H1 (cell line): Measurements from ENCODE around the gene ARHGEF16. TPM values are rescaled to one million over a fixed set of nuclear protein-coding genes. Genes with fewer than 3 reads are reported as not detected.

Experiments used
- ASH2L ChIP-seq: fragments of 200-600, 300-600 bp; sonication (generic); IDR thresholded peaks from one replicate; pipeline ENCODE4 v1.7.1; 2017; ENCODE audit warnings: low read length
- CBX8 ChIP-seq: fragments of 300-800, 300-1000 bp; sonication (generic); IDR thresholded peaks from 2 replicates; pipeline ENCODE4 v1.7.1; 2016; ENCODE audit warnings: low read depth, low read length, borderline replicate concordance
- CEBPB ChIP-seq: IDR thresholded peaks from 2 replicates; pipeline ENCODE4 v1.6.1; 2012; ENCODE audit warnings: low read depth, low read length
- CHD7 ChIP-seq: fragments of 300-600 bp; sonication (generic); IDR thresholded peaks from 2 replicates; pipeline ENCODE4 v1.7.1; 2012; ENCODE audit warnings: low read length, moderate library complexity, mild to moderate bottlenecking, inconsistent platforms; ENCODE audit not compliant: insufficient replicate concordance
- EP300 ChIP-seq, 2 experiments: IDR thresholded peaks; 1 replicate in 1 of 2; 2 replicates in 1 of 2; pipeline ENCODE4 v1.6.1; 2011 to 2012; ENCODE audit warnings: low read depth in 2 of 2, low read length in 2 of 2, mild to moderate bottlenecking in 2 of 2, borderline replicate concordance in 1 of 2, inconsistent platforms in 1 of 2, moderate library complexity in 1 of 2
- KDM1A ChIP-seq: fragments of 200-600, 300-600 bp; sonication (generic); IDR thresholded peaks from 2 replicates; pipeline ENCODE4 v1.7.1; 2016; ENCODE audit warnings: mild to moderate bottlenecking, low read length, borderline replicate concordance
- NRF1 ChIP-seq: IDR thresholded peaks from 2 replicates; pipeline ENCODE4 v1.6.1; 2011; ENCODE audit warnings: mild to moderate bottlenecking, low read depth, low read length, improper control_type of control experiment
- POU5F1 ChIP-seq: IDR thresholded peaks from 2 replicates; pipeline ENCODE4 v1.6.1; 2011; ENCODE audit warnings: low read depth, mild to moderate bottlenecking, low read length, moderate library complexity
- ZNF274 ChIP-seq: IDR thresholded peaks from 2 replicates; pipeline ENCODE4 v1.7.0; 2012; ENCODE audit warnings: low read length, borderline replicate concordance; ENCODE audit errors: extremely low read depth
- polyA plus RNA-seq, 7 experiments: library from polyadenylated mRNA; depleted of rRNA in 3 of 7; stranded (reverse) in 5 of 7; unstranded in 2 of 7; fragments of >200 nt in 5 of 7; fragments of 200-250 nt in 2 of 7; gene quantifications; 1 replicate in 5 of 7; 2 replicates in 1 of 7; 4 replicates in 1 of 7; pipeline versions ENCODE4 v1.2.1 to v1.2.3, GENCODE V29; 2011 to 2013; ENCODE audit warnings: missing spikeins in 2 of 7, mixed read lengths in 2 of 7
- total RNA-seq: library from RNA; stranded (reverse); fragmentation: NEBNext Ultra II Directional; extraction: Animal tissue kit (Norgen Biotek cat#: 25700); gene quantifications from 2 replicates; pipeline ENCODE4 v1.2.1, GENCODE V29; 2021

The ARHGEF16 gene
- total and polyA plus RNA-seq, 2 of the 8 experiments (the other 6 are each of a cell fraction or from before 2014, with no cell fraction given) = 18.3 to 20.7 TPM

- no peak for TF ChIP-seq CHD7
- no peak for TF ChIP-seq CBX8
- TF ChIP-seq KDM1A = no peak
- TF ChIP-seq ASH2L = no peak
- no peak for TF ChIP-seq POU5F1
- TF ChIP-seq ZNF274 = no peak
- no peak for TF ChIP-seq CEBPB
- TF ChIP-seq EP300 (IDR thresholded peaks at IDR 0.05; ENCODE audit: borderline replicate concordance in 1 of 2, low read depth in 2 of 2, low read length in 2 of 2) = no peak
- no peak for TF ChIP-seq NRF1
Observed at GRCh38 chr1:3422638-3423037, 31.8 kb upstream of the ARHGEF16 start (continued).
